GM12892 (cell line): ENCODE results near the gene MYLIP.

ENCODE experiments used
- POLR2A ChIP-seq: IDR thresholded peaks from 2 replicates; pipeline ENCODE4 v1.6.1; 2011; ENCODE audit warnings: low read depth, low read length, control low read depth
- POLR2AphosphoS5 ChIP-seq: IDR thresholded peaks from 2 replicates; pipeline ENCODE4 v1.6.1; 2011; ENCODE audit warnings: low read depth, low read length, control low read depth
- TAF1 ChIP-seq: IDR thresholded peaks from 2 replicates; pipeline ENCODE4 v1.6.1; 2011; ENCODE audit warnings: low read depth, mild to moderate bottlenecking, control low read depth, low read length, borderline replicate concordance

DNA sequence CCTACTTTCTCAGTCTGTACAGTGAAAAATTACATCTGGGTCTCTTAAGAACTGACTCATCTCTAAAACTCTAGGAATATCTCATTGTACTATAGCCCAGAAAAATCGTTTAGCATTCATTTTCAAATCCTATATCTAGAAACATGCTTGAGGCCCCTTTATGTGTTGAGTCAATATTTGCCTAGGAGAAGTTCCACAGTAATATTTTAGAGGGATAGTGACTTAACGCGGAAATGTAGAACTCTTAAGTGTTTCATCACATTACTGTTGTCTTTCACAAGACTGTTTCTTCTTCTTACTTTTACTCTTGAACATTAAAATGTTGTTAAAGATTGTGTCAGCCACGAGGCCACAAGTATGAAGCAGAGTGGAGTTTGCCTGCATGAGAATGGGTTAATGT lies 23.0 kb upstream of the MYLIP start:
- TF ChIP-seq POLR2A (no peak), POLR2AphosphoS5 (no peak), TAF1 (no peak)
